Mesenteric fat pad (tissue), 1 donor: ENCODE measurements around the gene LYSET. TPM values are rescaled to one million over a fixed set of nuclear protein-coding genes. Genes with fewer than 3 reads are reported as not detected.
"Not testable (repeated sequence)": the region's sequence is repeated elsewhere in the genome, so short reads cannot be mapped to it uniquely, and the experiment has no call there.

ENCODE experiments used
- DNase-seq: peaks from one replicate; pipeline ENCODE4 v3.0.0-alpha.2; 2020; ENCODE audit warnings: low spot score
- total RNA-seq: library from RNA; stranded (reverse); fragmentation: NEBNext Ultra II Directional; extraction: Animal tissue kit (Norgen Biotek cat#: 25700); gene quantifications from one replicate; pipeline ENCODE4 v1.2.1, GENCODE V29; 2021
- donor health status: DM: yes; HTN: yes; CAD: no.

Gene LYSET
- total RNA-seq, 1 donor from 2014 or later: 24.1 TPM

GRCh38 chr14:93214598-93214997, 29.5 kb downstream of the LYSET start:
- no peak for DNase-seq

- no peak for DNase-seq
Measured at GRCh38 chr14:93219103-93219726, 34.1 kb downstream of the LYSET start.

GRCh38 chr14:93220509-93220908, 35.4 kb downstream of the LYSET start:
- no peak for DNase-seq

- no peak for DNase-seq
Measured at GRCh38 chr14:93223565-93223964, 38.4 kb downstream of the LYSET start.

- no peak for DNase-seq
Measured at GRCh38 chr14:93228550-93228949, 43.4 kb downstream of the LYSET start.

GRCh38 chr14:93230539-93230938, 45.4 kb downstream of the LYSET start:
- no peak for DNase-seq

GRCh38 chr14:93231129-93231979, 46.2 kb downstream of the LYSET start:
- DNase-seq: no peak

- no peak for DNase-seq
Measured at GRCh38 chr14:93232159-93232558, 47.0 kb downstream of the LYSET start.

GRCh38 chr14:93233078-93233477, 48.0 kb downstream of the LYSET start:
- DNase-seq: not testable (repeated sequence)

GRCh38 chr14:93234798-93235197, 49.7 kb downstream of the LYSET start:
- DNase-seq: no peak

Other genes with a start within 250 kb of the LYSET start
- gene ITPK1, start 69.4 kb upstream of the LYSET start, total RNA-seq: 267 TPM
- 18.7 TPM for gene MOAP1, start 420 bp upstream of the LYSET start, total RNA-seq
- gene GON7, start 21.7 kb downstream of the LYSET start, total RNA-seq: 7.4 TPM
- 12.9 TPM for gene UBR7, start 21.9 kb downstream of the LYSET start, total RNA-seq
- 29.6 TPM for gene BTBD7, start 147.7 kb downstream of the LYSET start, total RNA-seq
- gene COX8C, start 161.9 kb downstream of the LYSET start, total RNA-seq: not detected
- gene UNC79, start 245.6 kb downstream of the LYSET start, total RNA-seq: 0.13 TPM